ENCODE measurements around the gene WBP4.
A peak's percentile ranks its signal among the peaks of the same experiment; 100 is the strongest.

DNA sequence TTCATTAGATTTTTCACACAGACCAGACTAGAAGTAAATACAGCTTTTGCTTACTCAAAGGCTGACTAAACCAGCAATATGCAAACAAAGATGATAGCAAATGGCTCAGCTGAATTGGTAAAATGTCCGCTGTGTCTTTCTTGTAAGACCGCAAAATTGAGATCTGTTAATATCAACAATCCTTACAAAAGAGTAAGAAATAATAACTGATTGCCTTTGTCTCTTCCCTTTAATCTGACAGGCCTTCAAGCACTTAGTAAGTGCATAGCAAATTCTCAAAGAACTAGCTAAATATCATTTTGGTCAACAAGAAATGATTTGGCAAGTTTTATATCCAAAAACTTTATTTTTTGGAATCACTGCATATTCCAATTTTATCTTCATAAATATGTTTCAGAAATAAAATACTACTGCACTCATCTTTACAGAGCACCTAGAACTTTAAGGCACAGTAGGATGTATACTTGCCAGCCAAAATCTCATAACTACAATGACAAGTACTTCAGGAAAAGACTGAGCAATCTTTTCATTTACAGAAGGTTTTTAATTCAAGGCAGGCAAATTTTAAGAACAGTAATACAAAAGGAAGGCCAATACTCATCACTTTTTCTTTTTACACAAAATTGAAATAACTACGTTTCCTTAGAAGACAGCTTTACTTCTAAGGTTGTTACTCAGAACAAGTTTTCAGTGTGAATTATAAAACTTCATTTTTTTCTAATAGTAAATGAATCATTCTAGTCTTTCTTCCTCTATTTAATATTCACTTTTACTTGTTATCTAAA, 43.3 kb upstream of the WBP4 start:
- TF ChIP-seq, protein P1, sequence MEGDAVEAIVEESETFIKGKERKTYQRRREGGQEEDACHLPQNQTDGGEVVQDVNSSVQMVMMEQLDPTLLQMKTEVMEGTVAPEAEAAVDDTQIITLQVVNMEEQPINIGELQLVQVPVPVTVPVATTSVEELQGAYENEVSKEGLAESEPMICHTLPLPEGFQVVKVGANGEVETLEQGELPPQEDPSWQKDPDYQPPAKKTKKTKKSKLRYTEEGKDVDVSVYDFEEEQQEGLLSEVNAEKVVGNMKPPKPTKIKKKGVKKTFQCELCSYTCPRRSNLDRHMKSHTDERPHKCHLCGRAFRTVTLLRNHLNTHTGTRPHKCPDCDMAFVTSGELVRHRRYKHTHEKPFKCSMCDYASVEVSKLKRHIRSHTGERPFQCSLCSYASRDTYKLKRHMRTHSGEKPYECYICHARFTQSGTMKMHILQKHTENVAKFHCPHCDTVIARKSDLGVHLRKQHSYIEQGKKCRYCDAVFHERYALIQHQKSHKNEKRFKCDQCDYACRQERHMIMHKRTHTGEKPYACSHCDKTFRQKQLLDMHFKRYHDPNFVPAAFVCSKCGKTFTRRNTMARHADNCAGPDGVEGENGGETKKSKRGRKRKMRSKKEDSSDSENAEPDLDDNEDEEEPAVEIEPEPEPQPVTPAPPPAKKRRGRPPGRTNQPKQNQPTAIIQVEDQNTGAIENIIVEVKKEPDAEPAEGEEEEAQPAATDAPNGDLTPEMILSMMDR (IDR thresholded peaks at IDR 0.05): no peak
- TF ChIP-seq MYC (IDR thresholded peaks at IDR 0.05; ENCODE audit: borderline replicate concordance, low read length): no peak
- no peak for TF ChIP-seq FOSL2 (IDR thresholded peaks at IDR 0.05)
- TF ChIP-seq FOSL2 (CRISPR knock-in tag; IDR thresholded peaks at IDR 0.05): peak; percentile 23; the same call in 1 of the 2 replicates
- TF ChIP-seq POLR2A (IDR thresholded peaks at IDR 0.05; ENCODE audit: low read length): no peak
- TF ChIP-seq TP53 (CRISPR knock-in tag; IDR thresholded peaks at IDR 0.05): no peak

Data from A549 (cell line).